Hematopoietic multipotent progenitor cell treated with erythropoietin and hydrocortisone succinate and interleukin-3 and kit ligand, for 6 days (in vitro differentiated cells): ENCODE measurements around the gene SNRNP25.

Source experiments
- DNase-seq: peaks from one replicate; pipeline ENCODE4 v3.0.0-alpha.2; 2015

SNRNP25 gene

GRCh38 chr16:63998-64913, 10.6 kb downstream of the SNRNP25 start:
- no peak for DNase-seq

GRCh38 chr16:64914-65255, 11.3 kb downstream of the SNRNP25 start:
- no peak for DNase-seq

GRCh38 chr16:65745-66144, 12.1 kb downstream of the SNRNP25 start:
- peak; percentile 95 for DNase-seq

GRCh38 chr16:66309-67182, 12.9 kb downstream of the SNRNP25 start:
- no peak for DNase-seq

GRCh38 chr16:67183-67791, 13.7 kb downstream of the SNRNP25 start:
- no peak for DNase-seq

- no peak for DNase-seq
Measured at GRCh38 chr16:67884-68789, 14.5 kb downstream of the SNRNP25 start.

GRCh38 chr16:69181-69580, 15.6 kb downstream of the SNRNP25 start:
- no peak for DNase-seq

GRCh38 chr16:71210-71539, 17.5 kb downstream of the SNRNP25 start:
- no peak for DNase-seq

- DNase-seq, result no peak
Measured at GRCh38 chr16:71540-72401, 18.1 kb downstream of the SNRNP25 start.

- DNase-seq, result peak; percentile 56
Measured at GRCh38 chr16:72561-73548, 19.2 kb downstream of the SNRNP25 start, which contains the start of gene RHBDF1. TSS of gene RHBDF1 (minus strand) at chr16:72631. CDS start at chr16:65015, 7,616 bp downstream.

GRCh38 chr16:74051-74746, 20.6 kb downstream of the SNRNP25 start:
- DNase-seq, result no peak

GRCh38 chr16:74747-75334, 21.2 kb downstream of the SNRNP25 start:
- DNase-seq, result no peak

- DNase-seq, result peak; percentile 69
Measured at GRCh38 chr16:75580-76501, 22.2 kb downstream of the SNRNP25 start.

GRCh38 chr16:76535-77272, 23.1 kb downstream of the SNRNP25 start:
- peak; percentile 62 for DNase-seq

- DNase-seq, result peak; percentile 67
Measured at GRCh38 chr16:77273-77806, 23.7 kb downstream of the SNRNP25 start.

- peak; percentile 89 for DNase-seq
Measured at GRCh38 chr16:77807-78443, 24.3 kb downstream of the SNRNP25 start, which contains the start of gene MPG. TSS of gene MPG (plus strand) at chr16:78225. CDS start at chr16:78310, 85 bp downstream.
